GM18861 (cell line): ENCODE results near the gene TFF1.

Source experiments
- ATAC-seq: cut with Tn5 transposase; IDR thresholded peaks from one replicate; pipeline ENCODE4 v1.9.1; 2021; ENCODE audit not compliant: unreplicated experiment

The TFF1 gene

DNA sequence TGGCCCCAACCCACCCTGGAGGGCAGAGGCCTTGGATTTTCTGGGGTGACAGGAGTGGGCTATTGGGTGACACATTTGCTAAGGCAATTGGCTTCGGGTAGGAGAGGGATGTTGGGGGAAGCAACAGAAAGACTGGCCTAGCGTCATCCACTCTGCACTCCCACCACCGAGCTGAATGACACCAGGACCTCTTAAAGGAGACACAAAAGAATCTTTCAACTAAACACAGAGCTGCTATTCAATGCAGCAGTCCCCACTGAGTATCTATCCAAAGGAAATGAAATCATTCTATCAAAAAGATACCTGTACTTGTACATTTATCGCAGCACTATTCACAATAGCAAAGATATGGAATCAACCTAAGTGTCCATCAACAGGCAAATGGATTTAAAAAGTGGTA lies 21.7 kb downstream of the TFF1 start:
- ATAC-seq: no peak

- no peak for ATAC-seq
Observed at GRCh38 chr21:42343963-42344510, 22.3 kb downstream of the TFF1 start.

DNA sequence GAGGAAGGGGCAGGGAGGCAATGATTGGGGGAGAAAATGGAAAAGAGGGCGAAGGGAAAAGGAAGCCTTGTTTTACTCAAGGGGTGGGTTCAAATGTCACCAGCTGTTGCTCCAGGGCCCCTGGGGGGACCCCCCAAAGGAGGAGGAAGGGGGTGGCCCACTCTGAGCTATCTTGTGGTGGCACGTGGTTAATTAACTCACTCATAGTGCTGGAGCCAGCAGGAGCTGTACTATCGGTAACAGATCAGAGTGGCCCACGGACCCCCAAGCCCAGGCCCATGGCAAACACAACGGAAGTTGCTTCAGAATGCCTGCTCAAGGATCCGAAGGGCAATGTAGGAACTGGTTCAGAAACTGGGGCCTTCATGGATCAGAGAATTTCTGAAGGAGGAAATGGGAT lies 22.8 kb downstream of the TFF1 start:
- ATAC-seq: no peak

DNA sequence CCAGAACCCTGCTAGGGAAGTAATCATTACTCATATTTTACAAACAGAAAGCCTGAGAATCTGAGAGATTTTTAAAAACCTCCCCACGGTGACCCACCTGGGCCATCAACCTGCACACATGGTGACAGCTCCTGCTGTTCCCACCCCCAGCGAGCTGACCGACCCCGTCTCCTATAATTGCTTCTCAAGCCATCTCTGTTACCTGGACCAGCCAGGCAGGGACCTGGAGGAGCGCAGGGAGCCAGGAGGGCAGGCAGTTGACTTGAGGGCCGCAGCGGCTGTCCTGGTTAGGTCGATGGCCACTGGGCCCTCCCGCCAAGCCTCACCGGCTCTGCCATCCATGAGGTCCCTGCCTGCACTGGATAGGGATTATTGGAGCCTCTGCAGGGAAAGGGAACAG lies 23.2 kb downstream of the TFF1 start:
- no peak for ATAC-seq

GRCh38 chr21:42341776-42342542 lies 24.4 kb downstream of the TFF1 start:
- no peak for ATAC-seq

DNA sequence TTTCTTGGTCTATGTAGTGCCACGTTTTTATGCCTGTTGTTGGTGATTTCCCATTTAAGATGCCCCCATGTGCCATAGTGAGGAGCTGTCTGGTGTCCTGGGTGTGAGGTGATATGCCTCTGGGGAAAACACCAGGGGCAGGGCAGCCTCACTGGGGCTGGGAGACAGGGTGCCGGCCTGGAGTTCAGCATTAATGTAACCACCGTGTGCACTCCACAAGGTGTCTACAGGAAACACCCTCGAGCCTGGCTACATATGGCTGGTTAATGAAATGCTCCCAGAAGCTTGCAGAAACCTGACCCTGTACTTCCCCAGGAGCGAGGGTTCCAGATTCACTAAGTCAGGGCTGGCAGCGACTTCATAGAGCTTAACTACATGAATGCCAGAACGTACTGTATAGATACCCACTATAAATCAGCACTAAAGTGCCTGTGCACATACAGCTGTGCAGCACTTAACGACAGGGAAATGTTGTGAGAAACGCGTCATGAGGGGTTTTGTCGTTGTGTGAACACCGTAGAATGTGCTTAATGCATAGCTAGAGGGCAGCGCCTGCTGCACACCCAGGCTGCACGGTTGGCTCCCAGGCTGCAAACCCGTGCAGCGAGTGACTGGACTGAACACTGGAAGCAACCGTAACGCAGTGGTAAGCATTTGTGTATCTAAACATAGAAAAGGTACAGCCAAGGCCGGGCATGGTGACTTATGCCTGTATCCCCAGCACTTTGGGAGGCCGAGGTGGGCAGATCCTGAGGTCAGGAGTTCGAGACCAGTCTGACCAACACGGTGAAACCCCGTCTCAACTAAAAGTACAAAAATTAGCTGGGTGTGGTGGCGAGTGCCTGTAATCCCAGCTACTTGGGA lies 25.9 kb downstream of the TFF1 start:
- no peak for ATAC-seq

GRCh38 chr21:42338729-42339715 lies 27.3 kb downstream of the TFF1 start:
- ATAC-seq: no peak

- no peak for ATAC-seq
Observed at GRCh38 chr21:42337830-42338728, 28.3 kb downstream of the TFF1 start.

DNA sequence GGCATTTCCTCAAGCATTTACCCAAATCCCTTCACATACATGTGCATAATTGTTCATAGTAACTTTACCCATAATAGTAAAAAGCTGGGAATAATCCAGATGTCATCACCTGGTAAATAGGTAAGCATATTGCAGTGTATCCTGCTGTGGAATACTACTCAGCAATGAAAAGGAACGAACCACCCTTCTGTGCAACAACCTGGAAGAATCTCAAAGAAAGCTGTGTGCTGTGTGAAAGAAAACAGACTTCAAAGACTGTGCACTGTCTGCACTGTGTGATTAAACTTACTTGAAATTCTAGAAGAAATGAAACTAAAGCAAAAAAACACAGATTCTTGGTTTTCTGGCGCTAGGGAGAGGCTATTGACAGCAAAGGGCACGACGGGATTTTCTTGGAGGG lies 29.1 kb downstream of the TFF1 start:
- no peak for ATAC-seq

DNA sequence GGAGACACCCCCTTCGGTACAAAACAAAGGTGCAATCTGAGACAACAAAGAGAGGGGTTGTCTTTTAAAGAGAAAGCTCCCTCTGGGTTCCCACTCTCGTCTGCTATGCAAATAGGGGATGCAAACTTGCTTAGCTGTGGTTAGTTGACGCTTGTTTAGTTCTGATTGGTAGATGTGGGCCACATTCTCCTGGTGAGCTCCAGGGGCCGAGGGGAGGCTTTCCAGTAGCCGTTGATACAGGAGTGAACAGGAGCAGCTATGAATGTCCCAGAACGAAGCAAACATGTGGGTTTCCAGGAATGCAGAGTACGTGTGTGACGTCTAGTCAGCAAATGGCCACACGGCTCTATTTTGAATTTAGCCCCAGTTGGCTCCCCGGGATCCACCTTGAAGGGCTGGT lies 30.3 kb downstream of the TFF1 start:
- ATAC-seq: no peak

- ATAC-seq: no peak
Observed at GRCh38 chr21:42332557-42333317, 33.6 kb downstream of the TFF1 start.

DNA sequence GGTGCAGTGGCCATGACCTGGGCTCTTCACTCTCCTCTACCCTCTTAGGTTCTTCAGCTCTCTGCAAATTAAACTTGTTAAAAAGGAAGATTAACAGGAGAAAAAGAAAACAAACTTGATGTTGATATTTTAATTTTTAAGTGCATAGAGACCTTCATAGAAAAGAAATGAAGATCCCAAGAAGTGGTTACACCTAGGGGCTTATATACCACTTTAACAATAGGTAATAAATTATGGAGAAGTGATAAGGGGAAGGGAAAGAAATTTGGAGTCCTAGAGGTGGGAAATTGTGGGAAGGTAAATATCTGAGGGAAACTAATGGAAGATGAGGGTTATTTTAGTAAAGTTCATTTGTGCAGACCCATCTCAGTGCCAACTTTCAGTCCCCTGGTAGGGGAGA lies 34.7 kb downstream of the TFF1 start:
- ATAC-seq: no peak

GRCh38 chr21:42330380-42331371 lies 35.7 kb downstream of the TFF1 start:
- ATAC-seq: no peak

- ATAC-seq: no peak
Observed at GRCh38 chr21:42324896-42325295, 41.4 kb downstream of the TFF1 start.

GRCh38 chr21:42321845-42322244 lies 44.5 kb downstream of the TFF1 start:
- ATAC-seq: no peak

DNA sequence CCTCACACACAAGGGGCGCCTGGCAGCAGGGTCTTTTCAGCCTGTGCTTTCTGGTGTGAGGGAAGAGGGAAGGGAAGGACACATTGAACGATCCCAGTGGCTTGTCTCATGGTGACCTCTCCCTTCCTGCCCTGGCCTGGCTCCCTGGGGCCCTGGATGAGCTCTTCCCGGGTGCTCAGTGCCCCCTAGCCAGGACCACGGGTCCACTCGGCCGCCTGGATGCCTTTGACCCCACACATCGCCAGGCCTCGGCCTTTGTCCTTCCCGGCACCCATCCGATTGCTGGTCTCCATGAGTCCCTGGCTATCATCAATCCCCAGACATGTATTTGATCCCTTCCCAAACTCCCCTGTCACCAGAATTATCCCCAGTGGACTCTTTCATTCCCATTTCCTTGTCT lies 45.1 kb downstream of the TFF1 start:
- ATAC-seq: no peak

DNA sequence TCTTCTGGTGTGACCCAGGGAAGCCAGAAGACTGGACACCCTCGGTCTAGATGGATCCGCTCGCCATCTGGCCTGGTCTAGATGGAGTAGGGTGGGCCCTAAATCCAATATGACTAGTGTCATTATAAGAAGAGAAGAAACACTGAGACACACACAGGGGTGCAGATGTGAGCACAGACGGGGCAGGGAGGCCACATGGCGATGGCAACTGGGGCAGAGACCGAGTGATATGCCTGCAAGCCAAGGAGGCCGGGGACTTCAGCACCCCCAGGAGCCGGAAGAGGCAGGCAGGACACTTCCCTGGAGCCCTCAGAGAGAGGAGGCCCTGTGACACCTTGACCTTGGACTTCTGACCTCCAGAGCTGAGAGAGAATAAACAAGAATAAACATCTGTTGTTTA lies 45.5 kb downstream of the TFF1 start:
- ATAC-seq: no peak
